Smooth muscle cell (in vitro differentiated cells): ENCODE data around the gene LRRC15. TPM values are rescaled to one million over a fixed set of nuclear protein-coding genes. Genes with fewer than 3 reads are reported as not detected.

Source experiments
- DNase-seq: peaks from one replicate; lab custom pipeline; 2025; ENCODE audit not compliant: unreplicated experiment; lab: John Stamatoyannopoulos, UW
- H2AFZ ChIP-seq: fragments of 200-600 bp; sonication (generic); 2 replicates; pipeline ENCODE4 v1.6.0; 2016; ENCODE audit warnings: antibody characterized with exemption, low read depth, mild to moderate bottlenecking
- H3F3A ChIP-seq: fragments of 200-600 bp; sonication (generic); 2 replicates; pipeline ENCODE4 v1.6.0; 2017; ENCODE audit warnings: antibody characterized with exemption, low read depth
- H3K27ac ChIP-seq: fragments of 200-600 bp; sonication (generic); 2 replicates; pipeline ENCODE4 v1.5.1; 2016; ENCODE audit warnings: low read depth, mild to moderate bottlenecking
- H3K27me3 ChIP-seq: fragments of 200-600 bp; sonication (generic); 2 replicates; pipeline ENCODE4 v1.6.1; 2016; ENCODE audit warnings: low read depth, mild to moderate bottlenecking
- H3K36me3 ChIP-seq: fragments of 200-600 bp; sonication (generic); 2 replicates; pipeline ENCODE4 v1.5.1; 2016; ENCODE audit warnings: low read depth
- H3K4me1 ChIP-seq: fragments of 200-600 bp; sonication (generic); 2 replicates; pipeline ENCODE4 v1.5.1; 2016; ENCODE audit warnings: low read depth
- H3K4me2 ChIP-seq: fragments of 200-600 bp; sonication (generic); 2 replicates; pipeline ENCODE4 v1.6.0; 2016; ENCODE audit warnings: mild to moderate bottlenecking
- H3K4me3 ChIP-seq: fragments of 200-600 bp; sonication (generic); 2 replicates; pipeline ENCODE4 v1.5.1; 2016; ENCODE audit warnings: mild to moderate bottlenecking
- H3K79me2 ChIP-seq: fragments of 200-600 bp; sonication (generic); 2 replicates; pipeline ENCODE4 v1.6.0; 2016; ENCODE audit warnings: low read depth, mild to moderate bottlenecking
- H3K9ac ChIP-seq: fragments of 200-600 bp; sonication (generic); 2 replicates; pipeline ENCODE4 v1.6.0; 2016; ENCODE audit warnings: low read depth
- H3K9me3 ChIP-seq: fragments of 200-600 bp; sonication (generic); replicated peaks from 2 replicates; pipeline ENCODE4 v1.5.1; 2016; ENCODE audit warnings: low read depth
- H4K20me1 ChIP-seq: fragments of 200-600 bp; sonication (generic); 2 replicates; pipeline ENCODE4 v1.6.0; 2016; ENCODE audit warnings: low read depth
- WGBS: methylation state at CpG from one replicate; pipeline ENCODE4 v1.1.7; 2016; ENCODE audit warnings: low lambda C conversion rate; 5-methylcytosine and 5-hydroxymethylcytosine counted together
- polyA plus RNA-seq: library from polyadenylated mRNA; unstranded; fragments of >200 nt; fragmentation: Nextera tagmentation; extraction: Ambion mirVana; gene quantifications from 2 replicates; pipeline ENCODE4 v1.2.1, GENCODE V29; 2016
- total RNA-seq: library from RNA; depleted of rRNA; stranded (reverse); fragments of >200 nt; gene quantifications from 2 replicates; pipeline ENCODE4 v1.2.3, GENCODE V29; 2014
- TF ChIP-seq, protein P1 (sequence below): fragments of 200-600 bp; sonication (generic); IDR thresholded peaks from 2 replicates; pipeline ENCODE4 v1.5.1; 2017; ENCODE audit warnings: borderline replicate concordance, mild to moderate bottlenecking, antibody characterized with exemption; ENCODE audit not compliant: insufficient read depth, poor library complexity, severe bottlenecking

Gene LRRC15
- total and polyA plus RNA-seq, 2 experiments from 2014 or later: 4.7 to 4.9 TPM

- no peaks in the 10 kb centered on the region for H3F3A ChIP-seq
- no peak for DNase-seq
- TF ChIP-seq, protein P1, sequence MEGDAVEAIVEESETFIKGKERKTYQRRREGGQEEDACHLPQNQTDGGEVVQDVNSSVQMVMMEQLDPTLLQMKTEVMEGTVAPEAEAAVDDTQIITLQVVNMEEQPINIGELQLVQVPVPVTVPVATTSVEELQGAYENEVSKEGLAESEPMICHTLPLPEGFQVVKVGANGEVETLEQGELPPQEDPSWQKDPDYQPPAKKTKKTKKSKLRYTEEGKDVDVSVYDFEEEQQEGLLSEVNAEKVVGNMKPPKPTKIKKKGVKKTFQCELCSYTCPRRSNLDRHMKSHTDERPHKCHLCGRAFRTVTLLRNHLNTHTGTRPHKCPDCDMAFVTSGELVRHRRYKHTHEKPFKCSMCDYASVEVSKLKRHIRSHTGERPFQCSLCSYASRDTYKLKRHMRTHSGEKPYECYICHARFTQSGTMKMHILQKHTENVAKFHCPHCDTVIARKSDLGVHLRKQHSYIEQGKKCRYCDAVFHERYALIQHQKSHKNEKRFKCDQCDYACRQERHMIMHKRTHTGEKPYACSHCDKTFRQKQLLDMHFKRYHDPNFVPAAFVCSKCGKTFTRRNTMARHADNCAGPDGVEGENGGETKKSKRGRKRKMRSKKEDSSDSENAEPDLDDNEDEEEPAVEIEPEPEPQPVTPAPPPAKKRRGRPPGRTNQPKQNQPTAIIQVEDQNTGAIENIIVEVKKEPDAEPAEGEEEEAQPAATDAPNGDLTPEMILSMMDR: no peak
- H3K9ac ChIP-seq: no peak overlapping the region
- no peak overlapping the region for H3K4me2 ChIP-seq
- H3K4me3 ChIP-seq: no peak overlapping the region
- no peaks in the 10 kb centered on the region for H3K36me3 ChIP-seq
- no peaks in the 10 kb centered on the region for H3K9me3 ChIP-seq
- H4K20me1 ChIP-seq: no peaks in the 10 kb centered on the region
- H3K79me2 ChIP-seq: no peaks in the 10 kb centered on the region
- 93% methylated on average over 5 of the region's 5 CpGs for WGBS
- no peak overlapping the region for H2AFZ ChIP-seq
- no peak overlapping the region for H3K27ac ChIP-seq
- peaks cover 15% of the 10 kb centered on the region for H3K27me3 ChIP-seq
- peaks cover 6% of the 10 kb centered on the region for H3K4me1 ChIP-seq
Measured at GRCh38 chr3:194320100-194320499, 49.4 kb downstream of the LRRC15 start.

GRCh38 chr3:194318511-194319161, 50.9 kb downstream of the LRRC15 start:
- WGBS: 95% methylated on average over 3 of the region's 3 CpGs
- H3K27me3 ChIP-seq: peaks cover 15% of the 10 kb centered on the region
- H3K4me3 ChIP-seq: no peak overlapping the region
- H3K9ac ChIP-seq: no peak overlapping the region
- TF ChIP-seq, protein P1: no peak
- no peaks in the 10 kb centered on the region for H3K36me3 ChIP-seq
- H3F3A ChIP-seq: peaks cover 1% of the 10 kb centered on the region
- no peak overlapping the region for H2AFZ ChIP-seq
- H3K27ac ChIP-seq: no peak overlapping the region
- H3K9me3 ChIP-seq: no peaks in the 10 kb centered on the region
- peaks cover 6% of the 10 kb centered on the region for H3K4me1 ChIP-seq
- no peaks in the 10 kb centered on the region for H4K20me1 ChIP-seq
- no peak for DNase-seq
- no peaks in the 10 kb centered on the region for H3K79me2 ChIP-seq
- H3K4me2 ChIP-seq: no peak overlapping the region

GRCh38 chr3:194316918-194317317, 52.6 kb downstream of the LRRC15 start:
- TF ChIP-seq, protein P1: no peak
- H3F3A ChIP-seq: peaks cover 4% of the 10 kb centered on the region
- 95% methylated on average over 6 of the region's 6 CpGs for WGBS

GRCh38 chr3:194315965-194316361, 53.6 kb downstream of the LRRC15 start:
- H3K79me2 ChIP-seq: no peaks in the 10 kb centered on the region
- H3K9me3 ChIP-seq: no peaks in the 10 kb centered on the region
- H2AFZ ChIP-seq: peak overlapping the region; percentile 67
- WGBS: 25% methylated on average over 17 of the region's 17 CpGs
- peak overlapping the region; percentile 92 for H3K4me2 ChIP-seq
- H3K9ac ChIP-seq: no peak overlapping the region
- no peak overlapping the region for H3K27ac ChIP-seq
- H3K4me1 ChIP-seq: peaks cover 11% of the 10 kb centered on the region
- H3F3A ChIP-seq: peaks cover 4% of the 10 kb centered on the region
- TF ChIP-seq, protein P1: no peak
- peaks cover 15% of the 10 kb centered on the region for H3K27me3 ChIP-seq
- H4K20me1 ChIP-seq: no peaks in the 10 kb centered on the region
- no peak for DNase-seq
- peak overlapping the region; percentile 46 for H3K4me3 ChIP-seq
- no peaks in the 10 kb centered on the region for H3K36me3 ChIP-seq

More at GRCh38 chr3:194316918-194317317, 52.6 kb downstream of the LRRC15 start:
- DNase-seq: no peak
- Histone ChIP-seq H2AFZ (no peak overlapping the region), H3K27ac (no peak overlapping the region), H3K9ac (no peak overlapping the region), H3K4me1 (peaks cover 11% of the 10 kb centered on the region), H3K27me3 (peaks cover 15% of the 10 kb centered on the region), H4K20me1 (no peaks in the 10 kb centered on the region), H3K79me2 (no peaks in the 10 kb centered on the region), H3K36me3 (no peaks in the 10 kb centered on the region), H3K4me2 (no peak overlapping the region), H3K9me3 (no peaks in the 10 kb centered on the region), H3K4me3 (no peak overlapping the region)
